GM19397 (cell line): ENCODE results near the gene F11R.
"Not testable (repeated sequence)": the region's sequence is repeated elsewhere in the genome, so short reads cannot be mapped to it uniquely, and the experiment has no call there.

Experiments used
- ATAC-seq: cut with Tn5 transposase; IDR thresholded peaks from one replicate; pipeline ENCODE4 v1.9.1; 2021; ENCODE audit warnings: mild to moderate bottlenecking, moderate library complexity; ENCODE audit not compliant: unreplicated experiment

F11R gene

GRCh38 chr1:160978510-160978927 is 42.4 kb downstream of the F11R start:
- ATAC-seq, result no peak

- ATAC-seq, result no peak
These were observed 45.9 kb downstream of the F11R start for GRCh38 chr1:160975026-160975425.

GRCh38 chr1:160973491-160973890 is 47.5 kb downstream of the F11R start:
- no peak for ATAC-seq

GRCh38 chr1:160972939-160973338 is 48.0 kb downstream of the F11R start:
- ATAC-seq, result no peak

- ATAC-seq, result no peak
These were observed 49.3 kb downstream of the F11R start for GRCh38 chr1:160971618-160972056.

- ATAC-seq, result no peak
These were observed 57.4 kb downstream of the F11R start for GRCh38 chr1:160963521-160963920.

GRCh38 chr1:160961419-160961818 is 59.5 kb downstream of the F11R start:
- no peak for ATAC-seq

GRCh38 chr1:160956966-160957365 is 64.0 kb downstream of the F11R start:
- ATAC-seq, result no peak

GRCh38 chr1:160954158-160955104 is 66.5 kb downstream of the F11R start, which contains the start of gene ITLN2:
Gene ITLN2, minus strand, starts transcription at chr1:160954809. Its CDS starts 68 bp downstream, at chr1:160954741.
- ATAC-seq, result no peak

GRCh38 chr1:160953030-160953429 is 67.9 kb downstream of the F11R start:
- ATAC-seq, result no peak

- no peak for ATAC-seq
These were observed 68.8 kb downstream of the F11R start for GRCh38 chr1:160952129-160952510.

- no peak for ATAC-seq
These were observed 69.4 kb downstream of the F11R start for GRCh38 chr1:160951443-160952128.

GRCh38 chr1:160950657-160951056 is 70.3 kb downstream of the F11R start:
- no peak for ATAC-seq

GRCh38 chr1:160949881-160950280 is 71.1 kb downstream of the F11R start:
- no peak for ATAC-seq

- not testable (repeated sequence) for ATAC-seq
These were observed 71.6 kb downstream of the F11R start for GRCh38 chr1:160949216-160949880.

GRCh38 chr1:160947174-160947759 is 73.7 kb downstream of the F11R start:
- not testable (repeated sequence) for ATAC-seq

- ATAC-seq, result not testable (repeated sequence)
These were observed 75.1 kb downstream of the F11R start for GRCh38 chr1:160945881-160946280.
